B cell (primary cell): ENCODE results near the gene DNAAF1.

Experiments used
- EZH2 ChIP-seq: IDR thresholded peaks from 2 replicates; pipeline ENCODE4 v1.6.1; 2012; ENCODE audit warnings: borderline replicate concordance, low read depth, mild to moderate bottlenecking, moderate library complexity, low read length; ENCODE audit not compliant: insufficient read depth, poor library complexity, severe bottlenecking
- TF ChIP-seq, protein P1 (sequence below): fragments of 200-600 bp; IDR thresholded peaks from one replicate; pipeline ENCODE4 v1.8.0; 2022; ENCODE audit warnings: antibody characterized with exemption, mild to moderate bottlenecking

DNA sequence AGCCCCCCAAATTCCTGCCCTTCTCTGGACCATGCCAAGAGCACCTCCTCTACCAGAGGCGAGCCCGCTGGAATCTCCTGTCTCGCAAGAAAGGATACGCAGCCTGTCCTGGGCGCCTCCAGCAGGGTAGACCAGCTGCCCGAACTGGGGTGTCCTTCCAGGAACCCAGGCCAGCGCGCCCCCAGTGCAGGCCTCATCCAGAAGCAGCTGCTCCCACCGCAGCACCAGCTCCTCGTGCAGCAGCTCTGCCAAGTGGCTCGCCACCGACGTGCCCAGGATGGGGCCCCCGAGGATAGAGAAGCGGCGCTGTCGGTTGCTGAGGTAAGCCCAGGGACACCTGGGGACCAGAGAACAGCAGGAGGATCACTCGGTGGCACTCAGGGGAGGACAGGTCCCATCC, 37.0 kb downstream of the DNAAF1 start:
- TF ChIP-seq EZH2: no peak
- TF ChIP-seq, protein P1, sequence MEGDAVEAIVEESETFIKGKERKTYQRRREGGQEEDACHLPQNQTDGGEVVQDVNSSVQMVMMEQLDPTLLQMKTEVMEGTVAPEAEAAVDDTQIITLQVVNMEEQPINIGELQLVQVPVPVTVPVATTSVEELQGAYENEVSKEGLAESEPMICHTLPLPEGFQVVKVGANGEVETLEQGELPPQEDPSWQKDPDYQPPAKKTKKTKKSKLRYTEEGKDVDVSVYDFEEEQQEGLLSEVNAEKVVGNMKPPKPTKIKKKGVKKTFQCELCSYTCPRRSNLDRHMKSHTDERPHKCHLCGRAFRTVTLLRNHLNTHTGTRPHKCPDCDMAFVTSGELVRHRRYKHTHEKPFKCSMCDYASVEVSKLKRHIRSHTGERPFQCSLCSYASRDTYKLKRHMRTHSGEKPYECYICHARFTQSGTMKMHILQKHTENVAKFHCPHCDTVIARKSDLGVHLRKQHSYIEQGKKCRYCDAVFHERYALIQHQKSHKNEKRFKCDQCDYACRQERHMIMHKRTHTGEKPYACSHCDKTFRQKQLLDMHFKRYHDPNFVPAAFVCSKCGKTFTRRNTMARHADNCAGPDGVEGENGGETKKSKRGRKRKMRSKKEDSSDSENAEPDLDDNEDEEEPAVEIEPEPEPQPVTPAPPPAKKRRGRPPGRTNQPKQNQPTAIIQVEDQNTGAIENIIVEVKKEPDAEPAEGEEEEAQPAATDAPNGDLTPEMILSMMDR: no peak
